GM18519 (cell line): ENCODE results near the gene ADI1.
A peak's percentile ranks its signal among the peaks of the same experiment; 100 is the strongest.
"Not testable (repeated sequence)": the region's sequence is repeated elsewhere in the genome, so short reads cannot be mapped to it uniquely, and the experiment has no call there.

ENCODE experiments used
- ATAC-seq: cut with Tn5 transposase; IDR thresholded peaks from one replicate; pipeline ENCODE4 v1.9.1; 2021; ENCODE audit warnings: mild to moderate bottlenecking, moderate library complexity; ENCODE audit not compliant: unreplicated experiment, low FRiP score

The ADI1 gene

DNA sequence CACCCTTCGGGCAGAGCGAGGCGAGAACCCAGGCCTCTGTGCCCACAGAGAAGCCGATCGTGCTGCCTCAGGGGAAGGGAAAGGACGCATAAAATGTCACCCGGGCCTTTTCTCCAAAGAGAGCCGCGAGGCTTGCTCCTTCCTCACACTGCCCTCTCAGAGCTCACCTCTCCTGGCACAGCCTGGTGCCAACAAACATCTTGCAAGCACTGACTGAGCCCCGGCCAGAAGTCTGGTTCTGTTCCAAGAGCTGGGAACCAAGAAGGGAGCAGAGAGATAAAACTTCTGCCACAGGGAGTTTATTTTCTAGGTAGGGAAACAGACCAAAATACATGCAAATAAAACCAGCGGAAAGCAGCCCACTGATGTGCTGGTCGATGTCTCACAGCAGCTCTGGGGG, 13.6 kb upstream of the ADI1 start:
- no peak for ATAC-seq

DNA sequence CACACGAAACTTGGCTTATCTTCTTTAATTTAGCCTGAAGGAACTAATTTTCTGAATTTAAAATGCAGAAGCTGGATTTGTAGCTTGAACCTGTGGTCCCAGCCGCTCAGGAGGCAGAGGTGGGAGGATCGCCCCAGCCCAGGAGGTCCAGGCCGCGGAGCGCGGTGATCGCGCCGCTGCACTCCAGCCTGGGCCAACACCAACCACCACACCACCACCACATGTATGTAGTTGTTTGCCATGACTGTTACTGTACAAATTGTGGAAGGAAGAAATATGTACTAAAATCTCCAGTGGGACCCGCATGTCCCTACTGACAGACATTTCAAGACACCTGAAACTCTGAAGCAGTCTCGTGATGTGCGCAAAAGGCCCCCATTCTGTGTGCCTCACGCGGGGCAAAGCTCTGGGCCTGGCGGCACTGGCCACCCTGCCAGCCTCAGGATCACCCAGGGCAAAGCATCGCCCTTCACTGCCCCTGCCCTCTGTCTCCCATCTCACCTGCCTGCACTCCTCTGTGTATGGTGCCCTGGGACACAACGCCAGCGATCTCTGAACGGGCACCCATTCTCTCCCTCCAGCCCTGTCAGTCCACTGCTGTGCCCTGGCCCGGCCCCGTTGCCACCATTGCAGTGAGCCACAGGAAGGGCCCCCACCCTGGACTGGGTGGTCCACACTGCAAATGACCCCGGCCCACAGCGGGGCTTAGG, 10.1 kb upstream of the ADI1 start:
- ATAC-seq: no peak

DNA sequence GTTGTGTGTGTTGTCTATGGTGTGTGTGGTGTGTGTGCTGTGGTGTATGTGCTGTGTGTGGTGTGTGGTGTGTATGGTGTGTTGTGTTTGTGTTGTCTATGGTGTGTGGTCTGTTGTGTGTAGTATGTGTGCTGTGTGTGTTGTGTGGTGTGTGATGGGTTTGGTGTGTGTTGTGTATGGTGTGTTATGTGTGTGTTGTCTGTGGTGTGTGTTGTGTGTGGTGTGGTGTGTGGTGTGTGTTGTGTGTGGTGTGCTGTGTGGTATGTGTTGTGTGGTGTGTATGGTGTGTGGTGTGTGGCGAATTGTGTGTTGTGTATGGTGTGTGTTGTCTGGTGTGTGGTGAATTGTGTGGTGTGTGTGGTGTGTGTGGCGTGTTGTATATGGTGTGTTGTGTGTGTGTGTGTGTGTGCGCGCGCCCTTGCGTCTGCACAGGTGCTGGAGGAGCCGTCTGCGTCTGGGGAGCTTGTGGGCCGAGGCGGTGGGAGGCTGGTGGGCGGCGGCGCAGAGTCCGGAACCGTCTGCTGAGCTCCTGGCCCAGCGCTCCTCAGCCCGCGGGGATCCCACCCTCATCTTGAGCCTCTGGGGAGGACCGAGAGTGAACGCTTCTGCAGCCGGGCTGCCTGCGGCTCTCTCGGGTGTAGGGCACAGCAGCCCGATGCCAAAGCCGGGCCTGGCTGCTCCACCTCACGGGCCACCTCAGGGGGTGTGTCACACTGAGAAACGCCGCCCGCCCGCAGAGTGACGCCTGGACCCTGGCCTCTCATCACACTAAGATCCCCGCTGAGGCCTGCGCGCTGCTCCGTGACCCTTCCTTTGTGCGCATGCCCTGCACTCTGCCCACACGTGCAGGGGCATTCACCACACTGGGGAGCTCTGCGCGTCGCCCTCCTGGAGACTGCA, 8.8 kb upstream of the ADI1 start:
- no peak for ATAC-seq

DNA sequence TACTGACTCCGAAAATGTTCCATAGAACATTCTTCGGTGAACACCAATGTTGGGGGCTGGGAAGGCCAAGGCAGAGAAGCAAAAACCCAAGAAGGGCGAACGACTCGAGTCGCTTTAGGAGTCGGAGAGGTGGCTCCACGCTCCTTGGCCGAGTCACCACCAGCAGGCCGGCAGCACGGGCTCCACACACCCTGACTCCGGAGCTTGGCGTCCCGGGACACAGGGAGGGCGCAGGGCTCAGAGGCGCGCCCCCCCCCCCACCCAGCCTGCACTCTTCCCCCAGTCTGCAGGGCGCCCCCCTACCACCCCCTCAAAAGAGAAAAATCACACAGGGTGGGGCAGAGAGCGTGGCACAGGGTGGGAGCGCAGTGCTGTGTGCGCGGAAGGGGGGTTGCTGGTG, 7.5 kb upstream of the ADI1 start:
- no peak for ATAC-seq

- no peak for ATAC-seq
Observed at GRCh38 chr2:3523551-3524041, 4.3 kb upstream of the ADI1 start.

DNA sequence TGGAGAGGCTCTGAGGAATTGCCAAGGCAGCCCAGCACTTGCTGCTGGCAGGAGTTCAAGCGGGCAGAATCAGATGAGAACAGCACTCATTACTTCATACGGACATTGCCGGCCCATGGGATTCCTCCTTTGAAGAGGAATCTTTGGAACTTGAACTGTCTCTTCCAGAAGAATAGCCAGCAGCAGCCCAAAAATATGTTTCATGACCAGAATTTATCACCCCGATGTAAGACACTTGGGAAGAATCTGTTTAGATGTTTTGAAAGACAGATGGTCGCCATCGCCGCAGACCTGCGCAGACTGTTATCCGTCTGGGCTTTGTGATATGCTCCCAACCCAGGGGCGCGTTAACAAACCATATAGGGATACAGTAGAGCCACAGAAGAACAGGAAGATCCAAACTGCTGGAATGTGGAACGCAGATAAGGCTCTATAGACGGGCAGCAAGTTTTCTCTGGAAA, 3.7 kb upstream of the ADI1 start:
- ATAC-seq: no peak

DNA sequence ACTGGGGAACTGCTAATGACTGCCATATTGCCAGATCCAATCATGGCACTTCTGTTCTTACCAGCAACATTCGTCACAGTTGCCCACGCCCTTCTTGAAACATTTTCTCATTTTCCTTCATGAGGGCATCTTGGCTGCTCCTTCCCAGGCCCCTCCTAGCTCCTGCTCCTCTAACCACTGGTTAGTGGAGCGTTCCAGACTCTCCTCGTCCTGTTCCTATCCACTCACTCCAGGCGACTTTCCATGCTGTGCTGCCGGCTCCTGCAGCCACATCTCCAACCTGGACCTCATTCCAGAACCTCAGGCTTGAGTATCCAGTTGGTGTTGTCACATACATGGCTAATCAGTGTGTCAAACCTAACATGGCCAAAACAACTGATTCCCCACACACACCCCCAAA, 1.3 kb upstream of the ADI1 start:
- ATAC-seq: no peak

- ATAC-seq: peak; percentile 69
Observed at GRCh38 chr2:3518496-3519254, 656 bp downstream of the ADI1 start.

- no peak for ATAC-seq
Observed at GRCh38 chr2:3517948-3518495, 1.3 kb downstream of the ADI1 start.

DNA sequence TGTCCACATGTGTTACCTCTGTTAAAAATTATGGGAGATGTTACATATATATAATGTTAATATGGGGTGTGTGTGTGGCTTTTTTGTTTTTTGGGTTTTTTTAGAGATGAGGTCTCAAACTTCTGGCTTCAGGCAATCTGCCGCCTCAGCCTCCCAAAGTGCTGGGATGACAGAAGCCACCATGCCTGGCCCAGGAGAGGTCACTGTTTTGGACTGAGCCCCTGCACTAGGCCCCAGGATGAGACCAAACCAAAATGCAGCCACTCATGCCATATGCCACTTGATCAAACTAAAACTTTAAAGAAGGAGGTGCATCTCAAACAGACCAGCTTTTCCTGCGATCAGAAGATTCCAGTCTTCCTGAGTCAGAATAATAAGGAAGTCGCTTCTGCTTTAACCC, 2.5 kb downstream of the ADI1 start:
- no peak for ATAC-seq

GRCh38 chr2:3515438-3515837, 3.9 kb downstream of the ADI1 start:
- ATAC-seq: not testable (repeated sequence)

GRCh38 chr2:3513026-3513810, 6.1 kb downstream of the ADI1 start:
- no peak for ATAC-seq

DNA sequence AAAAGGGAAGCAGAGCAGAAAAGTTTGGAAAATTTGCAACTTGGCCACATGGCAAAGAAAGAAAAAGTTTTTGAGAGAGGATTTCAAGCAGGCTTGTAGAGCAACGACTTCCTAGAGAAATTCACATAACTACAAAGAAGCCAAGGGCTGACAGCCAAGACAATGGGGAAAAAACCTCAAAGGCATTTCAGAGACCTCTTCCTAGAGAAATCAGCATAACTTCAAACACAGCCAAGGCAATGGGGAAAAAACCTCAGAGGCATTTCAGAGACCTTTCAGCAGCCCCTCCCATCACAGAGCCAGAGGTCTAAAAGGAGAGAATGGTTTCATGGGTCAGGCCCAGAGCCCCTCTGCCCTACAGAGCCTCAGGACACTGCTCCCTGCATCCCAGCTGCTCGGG, 7.2 kb downstream of the ADI1 start:
- no peak for ATAC-seq

GRCh38 chr2:3505771-3506170, 13.6 kb downstream of the ADI1 start:
- ATAC-seq: no peak

- no peak for ATAC-seq
Observed at GRCh38 chr2:3504741-3505140, 14.6 kb downstream of the ADI1 start.

DNA sequence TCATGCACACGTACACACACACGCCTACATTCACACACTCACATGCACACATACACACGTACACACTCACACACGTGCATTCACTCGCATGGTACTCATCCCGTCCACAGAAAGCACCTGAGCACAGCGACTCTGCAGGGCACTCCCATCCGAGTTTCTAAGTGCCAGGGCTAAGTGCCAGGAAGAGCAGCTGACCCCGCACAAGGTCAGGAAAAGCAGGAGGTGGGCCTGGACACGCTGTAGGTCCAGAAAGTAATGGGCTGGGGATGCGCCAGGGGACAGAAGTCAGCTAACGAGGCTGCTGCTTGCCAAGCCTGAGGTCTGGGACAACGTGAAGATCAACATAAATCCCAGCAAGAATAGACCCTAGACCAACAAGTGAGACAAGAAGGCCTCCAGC, 15.8 kb downstream of the ADI1 start:
- ATAC-seq: no peak

GRCh38 chr2:3503046-3503445, 16.3 kb downstream of the ADI1 start:
- no peak for ATAC-seq

DNA sequence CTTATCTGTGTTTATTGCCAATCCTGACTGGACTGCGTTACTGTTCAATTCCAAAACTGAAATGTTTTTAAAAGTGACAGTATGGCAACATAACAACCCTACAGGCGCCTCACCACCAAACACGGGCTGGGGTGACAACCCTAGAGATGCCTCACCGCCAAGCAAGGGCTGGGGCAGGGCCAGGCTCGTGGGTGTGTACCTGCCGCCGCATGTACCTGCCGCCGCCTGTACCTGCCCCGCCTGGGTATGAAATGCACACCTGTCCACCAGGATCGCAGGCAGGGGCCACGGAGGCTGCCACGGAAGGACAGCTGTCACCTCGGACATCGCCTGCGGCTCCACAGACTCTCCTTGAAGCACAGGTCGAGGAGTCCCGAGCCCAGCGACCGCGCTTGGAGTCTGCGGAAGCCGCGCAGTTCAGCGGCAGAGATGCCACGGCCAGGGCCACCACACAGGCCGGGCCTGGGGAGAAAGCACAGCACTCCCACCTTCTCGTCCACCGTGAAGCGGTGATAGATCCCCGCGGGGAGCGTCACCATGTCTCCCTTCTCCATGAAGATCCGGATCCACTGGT, 18.9 kb downstream of the ADI1 start:
- ATAC-seq: no peak

- ATAC-seq: no peak
Observed at GRCh38 chr2:3498783-3499394, 20.4 kb downstream of the ADI1 start.
